NCI-H526 treated with DMSO at 0.1 percent for 48 hours (cell line): ENCODE measurements around the gene CLDN20.
"Not testable (repeated sequence)": the region's sequence is repeated elsewhere in the genome, so short reads cannot be mapped to it uniquely, and the experiment has no call there.

Experiments
- DNase-seq: peaks from one replicate; lab custom pipeline; 2025; lab: John Stamatoyannopoulos, UW

CLDN20 gene

GRCh38 chr6:155311583-155311982 lies 47.8 kb downstream of the CLDN20 start:
- no peak for DNase-seq

- DNase-seq = not testable (repeated sequence)
Observed at GRCh38 chr6:155312950-155313349, 49.1 kb downstream of the CLDN20 start.

GRCh38 chr6:155313602-155314091 lies 49.8 kb downstream of the CLDN20 start:
- peak; percentile 67 for DNase-seq

GRCh38 chr6:155314092-155314772 lies 50.4 kb downstream of the CLDN20 start, which contains the start of gene TFB1M:
TSS of gene TFB1M (minus strand) at chr6:155314484. CDS start at chr6:155314428, 56 bp downstream.
- DNase-seq = peak; percentile 97

- peak; percentile 91 for DNase-seq
Observed at GRCh38 chr6:155314773-155315515, 51.1 kb downstream of the CLDN20 start.

- no peak for DNase-seq
Observed at GRCh38 chr6:155315516-155315871, 51.7 kb downstream of the CLDN20 start.

- no peak for DNase-seq
Observed at GRCh38 chr6:155316419-155316818, 52.6 kb downstream of the CLDN20 start.

- peak; percentile 35 for DNase-seq
Observed at GRCh38 chr6:155317186-155317585, 53.4 kb downstream of the CLDN20 start.

- no peak for DNase-seq
Observed at GRCh38 chr6:155319902-155320301, 56.1 kb downstream of the CLDN20 start.

- DNase-seq = no peak
Observed at GRCh38 chr6:155324172-155324571, 60.4 kb downstream of the CLDN20 start.

GRCh38 chr6:155324993-155325392 lies 61.2 kb downstream of the CLDN20 start:
- no peak for DNase-seq

GRCh38 chr6:155325700-155326516 lies 62.1 kb downstream of the CLDN20 start:
- peak; percentile 14 for DNase-seq
